H1 (cell line): ENCODE measurements around the gene NR2F1. TPM values are rescaled to one million over a fixed set of nuclear protein-coding genes. Genes with fewer than 3 reads are reported as not detected.

Experiments used
- CTCF ChIA-PET: fragments of 300-600 bp; sonication (Branson Sonifier 250); formaldehyde crosslinking; loops from one replicate; lab custom pipeline; 2021; ENCODE audit not compliant: partially characterized antibody; lab: Charles Lee
- POLR2A ChIA-PET: fragments of 300-600 bp; sonication (Branson Sonifier 250); formaldehyde crosslinking; loops from one replicate; lab custom pipeline; 2021; ENCODE audit warnings: inconsistent platforms; ENCODE audit not compliant: partially characterized antibody; lab: Charles Lee
- DNase-seq, 2 experiments: peaks; one replicate each; pipeline versions ENCODE4 v3.0.0 to v3.0.0-alpha.2; 2010 to 2022; ENCODE audit warnings: low spot score in 2 of 2, low read depth in 1 of 2, mixed read lengths in 1 of 2
- FAIRE-seq: peaks from 2 replicates; lab custom pipeline; 2011; peaks lifted over from hg19 to GRCh38; lab: Jason Lieb, UNC
- H2AFZ ChIP-seq: 2 replicates; pipeline ENCODE4 v1.8.1; 2012; ENCODE audit warnings: low read length, inconsistent platforms
- H2AK5ac ChIP-seq: 2 replicates; pipeline ENCODE4 v1.6.1; 2013; ENCODE audit warnings: low read depth, low read length
- H2BK120ac ChIP-seq: replicated peaks from 2 replicates; pipeline ENCODE3; 2013; ENCODE audit warnings: low read depth, low read length, inconsistent platforms
- H2BK12ac ChIP-seq: 2 replicates; pipeline ENCODE4 v1.6.1; 2013; ENCODE audit warnings: low read depth, low read length
- H2BK15ac ChIP-seq: 2 replicates; pipeline ENCODE4 v1.6.1; 2013; ENCODE audit warnings: low read length
- H2BK20ac ChIP-seq: 2 replicates; pipeline ENCODE4 v1.6.1; 2013; ENCODE audit warnings: low read length
- H2BK5ac ChIP-seq: 2 replicates; pipeline ENCODE4 v1.6.1; 2013; ENCODE audit warnings: low read depth, low read length
- H3K14ac ChIP-seq: 2 replicates; pipeline ENCODE4 v1.6.1; 2013; ENCODE audit warnings: inconsistent platforms; ENCODE audit not compliant: insufficient read length
- H3K18ac ChIP-seq: 2 replicates; pipeline ENCODE4 v1.6.1; 2013; ENCODE audit warnings: low read length; ENCODE audit errors: extremely low read depth
- H3K23ac ChIP-seq: 2 replicates; pipeline ENCODE4 v1.6.1; 2013; ENCODE audit warnings: inconsistent platforms; ENCODE audit not compliant: insufficient read length
- H3K23me2 ChIP-seq: 2 replicates; pipeline ENCODE4 v1.6.1; 2013; ENCODE audit warnings: low read depth, low read length
- H3K27ac ChIP-seq: 2 replicates; pipeline ENCODE4 v1.6.1; 2011; ENCODE audit warnings: low read depth, low read length, inconsistent platforms
- H3K27me3 ChIP-seq, 4 experiments: replicated peaks in 1 of 4; 1 replicate in 1 of 4; 2 replicates in 3 of 4; pipeline versions ENCODE4 v1.6.1 to v1.8.1; 2011 to 2013; ENCODE audit warnings: low read length in 3 of 4, mild to moderate bottlenecking in 3 of 4, inconsistent platforms in 2 of 4, mixed read lengths in 2 of 4, moderate library complexity in 1 of 4; ENCODE audit not compliant: control insufficient read depth in 3 of 4, insufficient read depth in 3 of 4; ENCODE audit errors: extremely low read depth in 1 of 4
- H3K36me3 ChIP-seq, 4 experiments: 2 replicates each; pipeline versions ENCODE4 v1.6.1 to v1.8.1; 2011 to 2013; ENCODE audit warnings: mild to moderate bottlenecking in 4 of 4, low read length in 3 of 4, moderate library complexity in 2 of 4, control low read depth in 1 of 4, inconsistent platforms in 1 of 4; ENCODE audit not compliant: insufficient read depth in 4 of 4, control insufficient read depth in 2 of 4
- H3K4ac ChIP-seq: replicated peaks from 2 replicates; pipeline ENCODE3; 2013; ENCODE audit warnings: low read length, low read depth, mixed read lengths, inconsistent platforms; ENCODE audit not compliant: insufficient read length
- H3K4me1 ChIP-seq, 4 experiments: replicated peaks in 1 of 4; 1 replicate in 1 of 4; 2 replicates in 3 of 4; pipeline versions ENCODE4 v1.6.1 to v1.8.1; 2011 to 2013; ENCODE audit warnings: low read length in 3 of 4, inconsistent platforms in 2 of 4, mixed read lengths in 1 of 4; ENCODE audit not compliant: insufficient read depth in 4 of 4, control insufficient read depth in 3 of 4
- H3K4me2 ChIP-seq, 2 experiments: 2 replicates each; pipeline versions ENCODE4 v1.6.1 to v1.8.1; 2011 to 2013; ENCODE audit warnings: low read depth in 2 of 2, low read length in 2 of 2, control low read depth in 1 of 2, inconsistent platforms in 1 of 2, mild to moderate bottlenecking in 1 of 2; ENCODE audit not compliant: insufficient read depth in 1 of 2
- H3K4me3 ChIP-seq, 4 experiments: fragments of 200-600, 300-600 bp in 1 of 4; sonication (generic), shearing (Covaris generic), sonication (Bioruptor Twin) in 1 of 4; 2 replicates each; pipeline versions ENCODE4 v1.5.1 to v1.8.1; 2011 to 2016; ENCODE audit warnings: low read length in 4 of 4, low read depth in 3 of 4, control low read depth in 2 of 4, inconsistent platforms in 2 of 4, mild to moderate bottlenecking in 2 of 4, mixed read lengths in 1 of 4, moderate library complexity in 1 of 4; ENCODE audit not compliant: insufficient read depth in 2 of 4; ENCODE audit errors: extremely low read depth in 1 of 4
- H3K56ac ChIP-seq: replicated peaks from 2 replicates; pipeline ENCODE3; 2013; ENCODE audit warnings: low read depth, mild to moderate bottlenecking, mixed read lengths, low read length, inconsistent platforms; ENCODE audit not compliant: insufficient read length
- H3K79me1 ChIP-seq: 2 replicates; pipeline ENCODE4 v1.6.1; 2013; ENCODE audit warnings: low read depth, low read length, control low read depth
- H3K79me2 ChIP-seq, 2 experiments: 2 replicates each; pipeline versions ENCODE4 v1.6.1 to v1.8.1; 2012 to 2013; ENCODE audit warnings: low read length in 2 of 2, mild to moderate bottlenecking in 2 of 2, inconsistent platforms in 1 of 2; ENCODE audit not compliant: insufficient read depth in 2 of 2, control insufficient read depth in 1 of 2
- H3K9ac ChIP-seq, 4 experiments: replicated peaks in 1 of 4; 1 replicate in 1 of 4; 2 replicates in 3 of 4; pipeline versions ENCODE4 v1.6.1 to v1.8.1; 2011 to 2013; ENCODE audit warnings: low read depth in 3 of 4, low read length in 3 of 4, control low read depth in 2 of 4, mild to moderate bottlenecking in 2 of 4, moderate library complexity in 2 of 4, inconsistent platforms in 1 of 4; ENCODE audit errors: extremely low read depth in 1 of 4
- H3K9me3 ChIP-seq, 2 experiments: 2 replicates each; pipeline versions ENCODE4 v1.6.1 to v1.8.1; 2012 to 2013; ENCODE audit warnings: mild to moderate bottlenecking in 2 of 2, moderate library complexity in 2 of 2, control low read depth in 1 of 2, inconsistent platforms in 1 of 2, low read depth in 1 of 2, low read length in 1 of 2, mixed read lengths in 1 of 2; ENCODE audit not compliant: insufficient read depth in 2 of 2
- H4K20me1 ChIP-seq, 2 experiments: replicated peaks in 1 of 2; 2 replicates each; pipeline versions ENCODE3 to v1.8.1; 2011 to 2013; ENCODE audit warnings: inconsistent platforms in 2 of 2, low read length in 2 of 2, mild to moderate bottlenecking in 1 of 2; ENCODE audit not compliant: insufficient read depth in 2 of 2, control insufficient read depth in 1 of 2
- H4K5ac ChIP-seq: 2 replicates; pipeline ENCODE4 v1.6.1; 2013; ENCODE audit warnings: low read length, low read depth, mixed read lengths, inconsistent platforms; ENCODE audit not compliant: insufficient read length
- H4K8ac ChIP-seq: 2 replicates; pipeline ENCODE4 v1.8.0; 2013; ENCODE audit warnings: mild to moderate bottlenecking, moderate library complexity, low read length, inconsistent platforms; ENCODE audit not compliant: insufficient read depth; ENCODE audit errors: extremely low read depth
- H4K91ac ChIP-seq: replicated peaks from 2 replicates; pipeline ENCODE3; 2013; ENCODE audit warnings: low read length, mixed read lengths, inconsistent platforms; ENCODE audit not compliant: insufficient read length
- EZH2 ChIP-seq: fragments of 200-600 bp; sonication (generic); IDR thresholded peaks from 2 replicates; pipeline ENCODE4 v1.7.1; 2012; ENCODE audit warnings: low read depth, mild to moderate bottlenecking, moderate library complexity, low read length, inconsistent platforms; ENCODE audit not compliant: severe bottlenecking
- HDAC2 ChIP-seq, 2 experiments: fragments of 300-600 bp in 1 of 2; sonication (generic) in 1 of 2; IDR thresholded peaks; 2 replicates each; pipeline ENCODE4 v1.6.1; 2011 to 2012; ENCODE audit warnings: low read depth in 2 of 2, low read length in 2 of 2, mild to moderate bottlenecking in 2 of 2, moderate library complexity in 2 of 2, borderline replicate concordance in 1 of 2, inconsistent platforms in 1 of 2
- RNF2 ChIP-seq: fragments of 200-900, 300-1000 bp; sonication (generic); IDR thresholded peaks from 2 replicates; pipeline ENCODE4 v1.7.1; 2016; ENCODE audit warnings: borderline replicate concordance, low read depth, mild to moderate bottlenecking, antibody characterized with exemption, low read length; ENCODE audit not compliant: poor library complexity, severe bottlenecking; ENCODE audit errors: missing control alignments
- SUZ12 ChIP-seq: fragments of 200-600 bp; sonication (generic); IDR thresholded peaks from 2 replicates; pipeline ENCODE4 v1.6.1; 2012; ENCODE audit warnings: mild to moderate bottlenecking, inconsistent platforms, low read length, moderate library complexity, mixed read lengths
- TCF12 ChIP-seq: IDR thresholded peaks from 2 replicates; pipeline ENCODE4 v1.6.1; 2011; ENCODE audit warnings: low read depth, mild to moderate bottlenecking, low read length
- WGBS, 2 experiments: shearing (Covaris generic) in 1 of 2; methylation state at CpG; one replicate each; pipeline versions ENCODE4 v1.1.6 to v1.1.7; 2013 to 2015; ENCODE audit warnings: low lambda C conversion rate in 2 of 2, mixed read lengths in 2 of 2, inconsistent platforms in 1 of 2, low coverage in 1 of 2, missing lambda C conversion rate in 1 of 2; ENCODE audit not compliant: insufficient replicate concordance in 2 of 2, insufficient coverage in 1 of 2, insufficient read length in 1 of 2; ENCODE audit errors: extremely low coverage in 1 of 2, missing lambda C conversion rate in 1 of 2; 5-methylcytosine and 5-hydroxymethylcytosine counted together
- polyA plus RNA-seq, 7 experiments: library from polyadenylated mRNA; depleted of rRNA in 3 of 7; stranded (reverse) in 5 of 7; unstranded in 2 of 7; fragments of >200 nt in 5 of 7; fragments of 200-250 nt in 2 of 7; gene quantifications; 1 replicate in 5 of 7; 2 replicates in 1 of 7; 4 replicates in 1 of 7; pipeline versions ENCODE4 v1.2.1 to v1.2.3, GENCODE V29; 2011 to 2013; ENCODE audit warnings: missing spikeins in 2 of 7, mixed read lengths in 2 of 7
- total RNA-seq: library from RNA; stranded (reverse); fragmentation: NEBNext Ultra II Directional; extraction: Animal tissue kit (Norgen Biotek cat#: 25700); gene quantifications from 2 replicates; pipeline ENCODE4 v1.2.1, GENCODE V29; 2021

The NR2F1 gene
- total and polyA plus RNA-seq, 2 of the 8 experiments (the other 6 are each of a cell fraction or from before 2014, with no cell fraction given) = not detected

DNA sequence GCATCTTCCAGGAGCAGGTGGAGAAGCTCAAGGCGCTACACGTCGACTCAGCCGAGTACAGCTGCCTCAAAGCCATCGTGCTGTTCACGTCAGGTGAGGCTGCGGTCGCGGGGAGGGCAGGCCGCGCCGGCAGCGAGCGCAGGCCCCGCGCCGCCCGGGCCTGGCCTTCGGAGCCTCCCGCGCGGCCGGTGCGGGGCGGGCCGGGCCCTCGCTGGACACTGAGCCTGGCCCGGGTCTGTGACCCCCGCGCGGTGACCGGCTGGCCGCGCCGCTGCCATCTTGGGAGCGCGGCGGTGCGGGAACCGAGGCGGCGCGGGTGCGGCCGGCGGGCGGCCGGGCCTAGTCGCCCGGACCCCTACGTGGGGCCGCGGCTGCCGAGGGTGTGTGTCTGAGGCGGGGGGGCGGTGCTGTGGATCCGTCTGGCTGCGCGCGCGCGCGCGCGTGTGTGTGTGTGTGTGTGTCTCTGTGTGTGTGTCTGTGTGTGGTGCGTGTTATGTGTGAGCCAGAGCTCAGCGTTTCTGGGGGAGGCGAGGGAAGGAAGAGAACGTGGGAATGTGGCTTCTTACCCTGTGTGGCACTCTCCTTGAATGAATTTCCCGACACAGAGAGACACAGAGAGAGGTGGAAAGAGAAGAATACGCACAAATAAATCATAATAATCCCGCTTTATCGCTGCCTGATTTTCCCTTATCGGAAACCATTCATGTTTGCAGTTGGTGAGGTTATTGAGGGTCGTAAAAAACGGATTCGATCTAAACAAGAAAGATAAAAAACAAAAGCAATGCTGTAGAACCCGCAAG lies 5.5 kb downstream of the NR2F1 start:
- no peak overlapping the region for H2BK20ac ChIP-seq
- no peaks in the 10 kb centered on the region for H3K79me2 ChIP-seq
- no peak for DNase-seq
- H3K9ac ChIP-seq = no peak overlapping the region
- peak overlapping the region; percentile 31 to 50 for H3K4me2 ChIP-seq
- no peak for FAIRE-seq
- H4K20me1 ChIP-seq = peaks cover 14 to 35% of the 10 kb centered on the region in 2 experiments
- H3K4me3 ChIP-seq = peak overlapping the region in 2 of 4 experiments; percentile 8 to 18; a peak in 2 of 8 replicates
- no peaks in the 10 kb centered on the region; the same call in 1 of the 2 replicates for H3K23me2 ChIP-seq
- H4K5ac ChIP-seq = no peak overlapping the region
- no peak overlapping the region for H2BK5ac ChIP-seq
- CTCF ChIA-PET = interaction anchor here (1.3 to 4.5 kb wide), 8 partner anchors 8 to 24 kb away, joined by 4 to 32 read pairs (median 10); no protein-coding TSS in a partner anchor
- no peak overlapping the region; the same call in 1 of the 2 replicates for H2AFZ ChIP-seq
- H3K56ac ChIP-seq = no peak overlapping the region
- H4K8ac ChIP-seq = no peak overlapping the region
- no peak overlapping the region for H3K27ac ChIP-seq
- POLR2A ChIA-PET = interaction anchor here (2.0 kb wide), 1 partner anchor 13 kb away, joined by 10 read pairs; no protein-coding TSS in a partner anchor
- 7% methylated on average over 49 of the region's 78 CpGs; no CpG with 5 or more reads in 1 of the 2 experiments for WGBS, 2 experiments
- H3K9me3 ChIP-seq = no peaks in the 10 kb centered on the region
- H2BK12ac ChIP-seq = peak overlapping the region; percentile 85; the same call in 1 of the 2 replicates
- peak overlapping the region; percentile 16 for H3K4ac ChIP-seq
- no peak overlapping the region for H2BK120ac ChIP-seq
- H3K79me1 ChIP-seq = no peaks in the 10 kb centered on the region
- H3K27me3 ChIP-seq = peaks cover 87 to 99% (median 93%) of the 10 kb centered on the region in 4 experiments
- H3K18ac ChIP-seq = peak overlapping the region; percentile 36; the same call in 1 of the 2 replicates
- H3K36me3 ChIP-seq = peaks cover 0 to 7% (median 0%) of the 10 kb centered on the region in 4 experiments; a peak in 1 of 8 replicates
- H3K4me1 ChIP-seq = peaks cover 0 to 19% (median 13%) of the 10 kb centered on the region in 4 experiments; a peak in 5 of 7 replicates
- peak overlapping the region; percentile 97; the same call in 1 of the 2 replicates for H2BK15ac ChIP-seq
- no peak overlapping the region for H3K23ac ChIP-seq
- H3K14ac ChIP-seq = no peak overlapping the region
- H4K91ac ChIP-seq = no peak overlapping the region
- no peak overlapping the region for H2AK5ac ChIP-seq
- TF ChIP-seq HDAC2 (IDR thresholded peaks at IDR 0.05; ENCODE audit: borderline replicate concordance in 1 of 2, low read depth in 2 of 2, low read length in 2 of 2) = no peak
- TF ChIP-seq EZH2 = peak; percentile 75
- peak; percentile 85 for TF ChIP-seq SUZ12
- TF ChIP-seq RNF2 = peak; percentile 75
- 0 out of 2 replicates have a peak, but pooled peaks have one; percentile 7 for TF ChIP-seq TCF12
